MV-4-11 (cell line): ENCODE data around the gene ACE2.

Experiments
- DNase-seq: peaks from one replicate; lab custom pipeline; 2025; lab: John Stamatoyannopoulos, UW

The ACE2 gene

DNA sequence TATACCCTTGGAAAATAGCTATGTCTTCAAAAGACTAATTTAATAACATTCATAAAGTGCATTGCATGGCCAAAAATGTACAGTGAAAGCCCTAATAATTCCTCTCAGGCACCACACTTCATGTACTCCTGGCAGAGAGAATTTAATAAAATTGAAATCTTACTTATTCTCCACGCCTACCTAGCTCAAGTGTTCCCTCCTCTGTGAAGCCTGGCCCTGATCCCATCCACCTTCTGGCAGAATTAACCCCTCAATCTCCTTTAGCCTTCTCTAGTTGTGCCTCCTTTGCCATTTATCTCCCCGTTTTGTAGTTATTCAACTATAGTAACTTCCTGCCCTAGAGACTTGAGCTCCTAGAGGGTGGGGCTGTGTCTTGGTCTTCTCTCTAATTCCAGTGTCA, 26.7 kb downstream of the ACE2 start:
- DNase-seq, result no peak

DNA sequence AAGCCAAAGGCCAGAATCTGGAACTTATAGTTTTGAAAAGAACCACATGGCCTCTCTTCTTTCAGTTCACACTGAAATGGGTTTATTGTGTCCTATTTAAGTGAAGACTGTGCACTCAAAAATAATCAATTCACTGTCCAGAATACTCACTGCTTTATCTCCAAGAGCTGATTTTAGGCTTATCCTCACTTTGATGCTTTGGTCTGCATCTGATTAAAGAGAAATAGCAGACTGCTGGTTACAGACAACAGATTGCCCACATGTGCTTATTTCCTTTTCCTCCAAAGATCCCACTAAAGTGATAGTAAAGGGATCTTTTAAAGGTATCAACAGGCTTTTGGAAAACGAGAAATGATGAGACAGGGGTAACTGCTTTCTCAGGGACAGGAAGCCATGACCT, 30.6 kb downstream of the ACE2 start:
- no peak for DNase-seq

GRCh38 chrX:15567886-15568616, 32.7 kb downstream of the ACE2 start:
- DNase-seq, result no peak

GRCh38 chrX:15567267-15567666, 33.5 kb downstream of the ACE2 start:
- no peak for DNase-seq

DNA sequence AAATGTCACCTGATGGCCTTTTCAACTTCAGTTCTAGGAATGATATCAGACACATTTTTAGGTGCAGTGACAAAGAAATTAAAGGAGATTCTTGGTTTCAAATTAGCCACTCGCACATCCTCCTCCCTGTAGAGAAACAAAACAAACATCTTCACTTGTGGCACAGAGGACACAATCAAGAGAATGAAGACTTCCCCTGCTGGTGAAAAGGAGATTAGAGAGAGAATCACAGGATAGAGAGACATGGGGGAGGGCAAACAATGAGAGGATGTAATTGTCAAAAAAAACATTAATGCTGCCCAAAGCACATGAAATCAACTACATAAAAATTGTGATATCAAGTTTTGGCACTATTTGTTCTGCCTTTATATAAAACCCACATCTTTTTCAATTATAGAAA, 34.5 kb downstream of the ACE2 start:
- DNase-seq, result no peak

DNA sequence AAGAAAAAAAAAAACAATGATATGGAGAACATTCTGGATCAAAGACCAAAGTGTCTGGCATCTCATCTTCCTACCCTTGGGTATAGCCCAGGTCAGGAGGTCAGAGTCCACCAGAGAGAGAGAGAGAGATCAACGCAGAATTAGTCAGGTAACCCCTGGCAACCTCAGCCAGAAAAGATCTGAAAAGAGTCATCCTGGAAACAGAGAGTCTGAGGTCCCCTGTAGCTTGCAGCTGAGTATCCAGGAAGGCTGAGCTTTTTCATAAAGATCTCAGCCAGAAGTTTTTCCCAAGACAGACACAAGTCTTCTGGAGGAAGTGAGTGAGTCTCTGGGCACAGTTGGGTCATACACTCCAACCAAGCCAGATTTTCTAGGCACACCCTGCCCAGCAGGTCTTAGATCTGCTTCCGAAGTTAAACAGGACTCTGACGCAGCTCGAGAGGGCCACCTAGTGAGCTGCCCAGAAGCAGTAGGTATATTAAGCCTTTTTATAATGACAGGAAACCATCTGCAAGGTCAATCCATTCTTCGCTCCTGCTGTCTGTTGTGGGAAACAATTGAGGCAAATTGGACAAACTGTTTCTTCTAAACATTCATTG, 35.7 kb downstream of the ACE2 start:
- DNase-seq, result peak; percentile 5

DNA sequence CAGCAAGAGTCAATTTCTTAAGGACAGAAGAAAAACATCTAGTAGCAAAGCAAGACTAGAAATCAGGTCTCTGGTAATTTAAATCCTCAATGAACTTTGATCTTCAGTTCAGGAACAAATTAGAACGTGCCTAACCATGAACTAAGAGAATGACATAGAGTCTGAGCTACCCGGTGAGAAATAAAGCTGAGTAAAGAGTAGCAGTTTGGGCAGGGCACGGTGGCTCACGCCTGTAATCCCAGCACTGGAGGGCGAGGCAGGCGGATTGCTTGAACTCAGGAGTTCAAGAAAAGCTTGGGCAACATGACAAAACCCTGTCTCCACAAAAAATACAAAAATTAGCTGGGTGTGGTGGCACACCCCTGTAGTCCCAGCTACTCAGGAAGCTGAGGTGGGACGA, 37.7 kb downstream of the ACE2 start:
- no peak for DNase-seq

DNA sequence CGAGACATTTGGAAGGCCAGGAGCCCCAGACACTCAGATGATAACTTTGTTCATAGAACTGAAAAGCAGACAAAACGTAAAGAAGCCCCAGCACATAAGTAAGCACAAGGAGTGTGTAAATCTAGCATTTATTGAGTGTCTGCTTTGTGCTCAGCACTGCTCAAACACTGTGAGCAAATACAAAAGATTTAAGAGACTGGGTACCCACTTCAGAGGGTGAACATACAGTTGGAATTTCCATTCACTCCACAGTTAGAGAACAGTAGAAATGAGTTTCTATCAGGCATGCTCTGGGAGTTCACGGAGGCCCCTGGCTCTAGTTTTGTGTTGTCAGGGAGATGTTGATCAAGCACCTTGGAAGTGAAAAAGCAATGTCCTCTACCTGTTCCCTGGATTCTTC, 39.8 kb downstream of the ACE2 start:
- DNase-seq, result no peak

- DNase-seq, result no peak
Measured at GRCh38 chrX:15559227-15559626, 41.5 kb downstream of the ACE2 start.

DNA sequence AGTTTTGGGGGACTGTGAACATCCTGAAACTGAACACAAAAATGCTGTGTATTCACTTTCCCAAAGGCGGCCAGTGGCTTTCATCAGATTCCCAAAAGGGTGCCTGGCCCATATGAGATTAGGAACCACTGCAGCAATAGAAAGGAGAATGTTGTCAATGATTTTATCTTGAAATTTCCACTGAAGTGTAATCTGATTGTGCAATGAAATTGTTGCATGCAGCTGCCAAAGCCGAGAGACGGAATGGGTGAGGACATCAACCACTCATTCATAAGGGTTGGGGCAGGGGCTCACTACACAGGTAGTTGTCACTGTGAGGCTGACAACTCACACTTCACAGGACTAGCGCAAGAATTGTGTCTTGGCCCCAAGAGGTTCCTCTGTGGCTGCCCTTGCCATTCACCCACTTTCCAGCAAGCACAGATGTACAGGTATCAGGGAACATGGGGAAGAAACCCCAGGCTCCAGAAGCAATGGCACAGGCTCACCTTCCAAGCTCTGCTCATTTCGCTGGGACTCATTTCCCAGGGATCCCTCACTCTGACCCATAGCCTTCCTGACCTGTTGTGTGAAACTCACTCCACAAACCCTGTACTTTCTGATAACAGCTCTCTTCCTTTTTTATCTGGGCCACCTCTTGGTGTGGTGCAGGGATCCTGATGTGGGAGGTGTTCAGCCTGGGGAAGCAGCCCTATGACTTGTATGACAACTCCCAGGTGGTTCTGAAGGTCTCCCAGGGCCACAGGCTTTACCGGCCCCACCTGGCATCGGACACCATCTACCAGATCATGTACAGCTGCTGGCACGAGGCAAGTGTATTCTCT, 51.4 kb downstream of the ACE2 start:
- DNase-seq, result no peak

- DNase-seq, result no peak
Measured at GRCh38 chrX:15547356-15547755, 53.4 kb downstream of the ACE2 start.

DNA sequence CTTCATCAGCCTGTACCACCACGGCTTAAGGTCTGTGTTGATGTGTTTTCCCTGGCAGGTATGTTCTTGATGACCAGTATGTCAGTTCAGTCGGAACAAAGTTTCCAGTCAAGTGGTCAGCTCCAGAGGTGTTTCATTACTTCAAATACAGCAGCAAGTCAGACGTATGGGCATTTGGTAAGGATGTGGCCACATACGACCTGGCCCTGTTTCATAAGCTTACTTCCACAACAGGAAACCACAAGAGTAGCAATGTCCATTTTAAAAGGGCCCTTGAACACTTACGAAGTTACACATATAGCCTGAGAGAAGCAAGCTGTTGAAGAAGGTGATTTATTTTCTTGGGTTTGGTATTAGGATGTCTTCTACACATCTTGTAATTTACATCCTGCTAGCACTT, 54.0 kb downstream of the ACE2 start:
- DNase-seq, result peak; percentile 0

- DNase-seq, result no peak
Measured at GRCh38 chrX:15530318-15530717, 70.4 kb downstream of the ACE2 start.

- DNase-seq, result no peak
Measured at GRCh38 chrX:15529165-15529564, 71.6 kb downstream of the ACE2 start.

DNA sequence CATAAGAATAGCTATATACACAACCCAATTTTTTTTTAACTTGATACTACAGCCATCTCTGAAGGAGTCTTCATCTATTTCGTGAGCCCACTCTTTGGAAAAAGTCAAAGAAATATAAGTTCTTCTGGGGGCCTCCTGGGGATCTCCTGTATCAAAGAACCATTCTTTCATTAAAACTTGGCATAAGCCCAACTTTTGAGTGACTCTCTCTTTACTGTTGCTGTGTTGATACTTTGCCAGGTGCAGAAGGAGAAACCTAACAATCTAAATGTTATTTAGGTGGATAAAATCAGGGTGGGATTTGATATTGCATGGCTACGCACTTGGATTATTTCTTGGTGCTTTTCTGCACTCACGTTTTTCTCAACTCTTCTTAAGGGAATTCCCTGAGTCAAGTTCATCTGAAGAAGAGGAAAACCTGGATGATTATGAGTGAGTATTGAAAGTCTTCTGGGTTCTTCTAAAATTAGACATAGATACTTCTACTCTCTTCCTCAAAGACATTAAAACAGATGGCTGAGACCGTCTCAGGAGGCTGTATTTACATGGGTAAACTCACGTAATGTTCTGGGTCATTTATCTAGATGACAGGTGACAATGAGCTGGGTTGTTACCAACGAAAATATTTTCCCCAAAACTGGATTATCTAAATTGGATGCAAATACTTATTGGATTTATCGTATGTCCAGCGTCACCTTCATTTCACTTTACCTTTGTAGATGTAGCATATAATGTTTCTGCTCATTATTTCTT, 74.9 kb downstream of the ACE2 start:
- DNase-seq, result no peak

- DNase-seq, result no peak
Measured at GRCh38 chrX:15524417-15524816, 76.3 kb downstream of the ACE2 start.

GRCh38 chrX:15523088-15523487, 77.7 kb downstream of the ACE2 start:
- DNase-seq, result no peak

DNA sequence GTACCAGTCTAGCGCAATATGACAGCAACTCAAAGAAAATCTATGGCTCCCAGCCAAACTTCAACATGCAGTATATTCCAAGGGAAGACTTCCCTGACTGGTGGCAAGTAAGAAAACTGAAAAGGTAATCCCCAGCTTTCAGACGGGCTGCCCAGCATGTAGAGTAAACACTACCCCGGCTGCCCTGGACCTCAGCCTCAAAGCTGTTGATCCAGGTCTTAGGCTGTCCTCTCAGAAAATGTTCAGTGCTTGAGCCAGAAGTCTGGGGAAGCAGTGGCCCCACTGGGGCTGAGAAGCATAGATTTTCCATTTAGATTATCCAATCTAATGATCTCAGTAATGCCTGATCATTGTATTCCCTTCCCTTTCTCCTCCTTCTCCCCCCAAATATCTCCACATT, 78.3 kb downstream of the ACE2 start:
- no peak for DNase-seq

DNA sequence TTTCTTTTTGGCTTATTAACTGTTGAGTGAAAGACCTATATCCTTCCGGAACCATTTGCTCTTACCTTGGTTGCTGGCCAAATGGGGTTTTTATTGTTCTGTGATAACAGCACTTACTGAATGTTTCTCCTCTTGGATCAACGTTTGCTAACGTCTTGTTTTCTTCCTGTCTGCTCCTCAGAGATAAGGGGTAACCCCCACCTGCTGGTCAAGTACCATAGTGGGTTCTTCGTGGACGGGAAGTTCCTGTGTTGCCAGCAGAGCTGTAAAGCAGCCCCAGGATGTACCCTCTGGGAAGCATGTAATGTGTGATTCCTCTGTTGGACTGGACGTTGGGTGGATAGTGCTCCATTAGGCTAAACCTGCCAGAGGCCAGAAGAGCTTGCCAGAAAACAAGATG, 84.8 kb downstream of the ACE2 start:
- no peak for DNase-seq

DNA sequence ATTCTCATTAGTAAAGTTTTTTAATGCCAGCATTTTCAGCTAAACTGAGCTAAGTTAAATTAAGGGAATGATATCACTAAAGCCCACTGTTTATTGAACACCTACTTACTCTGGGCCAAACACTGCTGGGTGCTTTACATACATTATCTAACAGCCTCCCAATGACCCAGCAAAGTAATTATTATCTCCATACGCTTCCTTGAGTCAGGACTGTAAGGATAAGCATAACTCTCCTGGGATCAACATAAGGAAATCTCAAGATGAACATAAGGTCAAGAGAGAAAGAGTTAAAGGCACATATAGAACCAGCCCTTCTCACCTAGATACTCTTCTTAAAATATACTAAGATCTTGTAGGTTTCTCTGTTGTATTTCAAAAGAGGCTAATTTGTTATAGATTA, 86.5 kb downstream of the ACE2 start:
- no peak for DNase-seq

- DNase-seq, result no peak
Measured at GRCh38 chrX:15512401-15512965, 88.3 kb downstream of the ACE2 start.

GRCh38 chrX:15511563-15511962, 89.2 kb downstream of the ACE2 start:
- no peak for DNase-seq
